Measurements from ENCODE around the gene BCR. TPM values are rescaled to one million over a fixed set of nuclear protein-coding genes. Genes with fewer than 3 reads are reported as not detected.

Gene BCR
- total RNA-seq, 1 experiment from 2014 or later: 27.0 TPM

DNA sequence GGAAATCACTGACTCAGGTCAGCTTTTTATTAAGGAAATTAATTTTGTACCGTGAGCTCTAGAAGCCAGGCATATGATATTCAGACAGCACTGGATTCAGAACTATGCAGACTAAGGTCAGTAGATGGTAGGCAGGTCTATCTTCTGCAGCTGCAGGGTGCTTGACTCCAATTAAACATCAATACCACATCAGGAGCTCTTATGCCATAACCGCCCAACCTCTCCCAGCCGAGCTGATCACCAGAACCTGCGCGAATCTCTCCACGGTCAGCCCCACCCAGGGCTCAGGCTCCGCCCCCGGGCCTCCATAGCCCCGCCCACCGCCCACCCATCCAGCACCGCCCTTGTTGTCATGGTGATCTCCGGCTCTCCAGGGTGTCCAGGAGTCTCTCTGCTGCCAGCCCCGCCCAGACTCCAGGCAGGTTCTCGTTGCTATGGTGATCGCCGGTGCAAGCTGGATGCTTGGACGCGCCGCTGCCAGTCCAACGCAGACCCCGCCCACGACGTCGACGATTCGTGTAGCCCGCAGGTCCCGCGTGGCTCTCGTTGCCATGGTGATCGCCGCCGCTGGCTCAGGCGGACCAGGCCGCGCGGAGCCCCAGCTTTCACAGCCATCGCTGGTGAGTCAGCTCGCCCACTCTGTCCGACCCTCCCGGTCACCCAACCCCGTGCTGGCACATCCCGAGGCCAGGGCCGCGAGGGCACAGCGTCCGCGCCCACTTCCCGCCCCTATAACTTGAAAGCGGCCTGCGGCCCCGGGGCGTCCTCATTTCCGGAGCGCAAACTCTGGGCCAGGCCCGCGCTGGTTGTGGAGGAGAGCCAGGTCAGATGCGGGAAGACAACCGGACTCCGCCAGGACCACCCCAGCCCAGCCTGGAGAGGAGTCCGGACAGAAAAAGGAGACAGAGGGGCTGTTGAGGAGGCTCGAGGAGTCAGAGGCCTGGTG is 35.1 kb upstream of the BCR start, which contains the start of gene RAB36:
RAB36 (plus strand) TSS at position 546 of the 946 bp plus-strand sequence. CDS start 1,140 bp downstream, outside the sequence.
- Histone ChIP-seq H3K36me3 (no peaks in the 10 kb centered on the region), H3K4me1 (replicated peaks) (peaks cover 24% of the 10 kb centered on the region), H3K9me3 (replicated peaks) (no peaks in the 10 kb centered on the region), H3K27ac (peak within 1 kb of the TSS; percentile 5; the same call in 1 of the 2 replicates), H3K27me3 (replicated peaks) (no peaks in the 10 kb centered on the region), H3K4me3 (peak within 1 kb of the TSS; percentile 33)
- DNase-seq (ENCODE audit: low read depth in 1 of 2, low spot score in 2 of 2): peak; percentile 78 to 98

GRCh38 chr22:23145878-23146470 is 34.3 kb upstream of the BCR start:
- H3K27me3 ChIP-seq (replicated peaks): no peaks in the 10 kb centered on the region
- H3K36me3 ChIP-seq: no peaks in the 10 kb centered on the region
- H3K27ac ChIP-seq: peak overlapping the region; percentile 5; the same call in 1 of the 2 replicates
- no peak for DNase-seq (ENCODE audit: low read depth in 1 of 2, low spot score in 2 of 2)
- peak overlapping the region; percentile 33 for H3K4me3 ChIP-seq
- peaks cover 24% of the 10 kb centered on the region for H3K4me1 ChIP-seq (replicated peaks)
- no peaks in the 10 kb centered on the region for H3K9me3 ChIP-seq (replicated peaks)

DNA sequence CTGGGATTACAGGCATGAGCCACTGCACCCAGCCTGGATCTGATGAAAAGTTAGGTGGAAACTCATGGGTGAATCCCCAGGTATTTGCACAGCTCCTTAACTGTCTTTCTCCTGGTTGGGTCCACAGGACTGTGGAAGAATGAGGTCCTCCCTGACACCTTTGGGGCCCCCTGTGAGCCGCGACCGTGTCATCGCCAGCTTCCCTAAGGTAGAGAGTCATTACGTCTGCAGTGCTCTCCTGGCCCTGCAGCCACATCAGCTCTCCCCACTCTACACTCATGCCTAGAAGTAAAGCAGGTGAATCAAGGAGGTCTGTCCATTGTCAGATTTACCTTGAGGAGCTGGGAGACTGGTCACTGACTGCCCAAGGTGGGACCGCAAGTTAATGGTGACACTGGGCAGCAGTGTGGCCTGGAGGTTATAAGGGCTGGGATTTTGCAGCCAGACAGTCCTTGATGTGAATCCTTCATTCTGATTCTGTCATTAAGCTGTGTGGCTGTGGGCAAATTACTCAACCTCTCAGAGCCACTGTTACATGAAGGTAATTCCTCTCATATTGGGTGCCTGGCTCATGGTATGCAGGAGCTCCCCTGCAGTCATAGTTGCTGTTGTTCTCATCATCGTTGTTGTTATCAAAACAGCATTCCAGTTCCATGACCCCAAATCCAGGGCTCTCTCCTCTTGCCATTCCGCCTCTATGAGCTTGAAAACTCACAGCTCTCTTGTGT is 33.7 kb upstream of the BCR start:
- Histone ChIP-seq H3K36me3 (no peaks in the 10 kb centered on the region), H3K4me1 (replicated peaks) (peaks cover 21% of the 10 kb centered on the region), H3K27me3 (replicated peaks) (no peaks in the 10 kb centered on the region), H3K4me3 (no peak overlapping the region), H3K27ac (no peak overlapping the region), H3K9me3 (replicated peaks) (no peaks in the 10 kb centered on the region)
- DNase-seq (ENCODE audit: low read depth in 1 of 2, low spot score in 2 of 2): no peak

- DNase-seq (ENCODE audit: low read depth in 1 of 2, low spot score in 2 of 2): no peak
- no peaks in the 10 kb centered on the region for H3K9me3 ChIP-seq (replicated peaks)
- peaks cover 21% of the 10 kb centered on the region for H3K4me1 ChIP-seq (replicated peaks)
- H3K27me3 ChIP-seq (replicated peaks): no peaks in the 10 kb centered on the region
- no peak overlapping the region for H3K27ac ChIP-seq
- H3K4me3 ChIP-seq: no peak overlapping the region
- no peaks in the 10 kb centered on the region for H3K36me3 ChIP-seq
These were observed 32.5 kb upstream of the BCR start for GRCh38 chr22:23147617-23148387.

DNA sequence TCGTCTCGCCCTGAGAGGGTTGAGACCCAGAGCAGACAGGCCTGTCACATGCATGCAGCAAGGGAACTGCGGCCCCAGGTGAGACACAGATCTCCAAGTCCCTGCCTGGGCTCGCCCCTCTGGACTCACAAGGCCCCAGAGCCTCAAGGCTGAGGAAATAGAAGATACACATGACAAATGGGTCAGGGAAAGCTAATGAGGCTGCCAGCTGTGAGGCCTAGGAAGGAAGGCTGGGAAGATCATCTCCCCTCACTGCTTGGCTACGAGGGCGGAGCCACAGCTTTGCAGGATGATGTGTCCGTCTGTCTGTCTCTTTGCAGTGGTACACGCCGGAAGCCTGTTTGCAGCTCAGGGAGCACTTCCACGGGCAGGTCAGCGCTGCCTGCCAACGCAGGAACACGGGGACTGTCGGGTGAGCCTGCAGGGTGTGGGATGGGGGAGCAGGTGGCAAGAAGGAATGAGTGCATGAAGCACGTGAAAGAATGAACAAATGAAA is 30.5 kb upstream of the BCR start:
- H3K27ac ChIP-seq: no peak overlapping the region
- no peak overlapping the region for H3K4me3 ChIP-seq
- H3K27me3 ChIP-seq (replicated peaks): no peaks in the 10 kb centered on the region
- no peaks in the 10 kb centered on the region for H3K9me3 ChIP-seq (replicated peaks)
- H3K4me1 ChIP-seq (replicated peaks): peaks cover 20% of the 10 kb centered on the region
- H3K36me3 ChIP-seq: no peaks in the 10 kb centered on the region
- DNase-seq (ENCODE audit: low read depth in 1 of 2, low spot score in 2 of 2): no peak

GRCh38 chr22:23150762-23151161 is 29.5 kb upstream of the BCR start:
- Histone ChIP-seq H3K27ac (no peak overlapping the region), H3K36me3 (no peaks in the 10 kb centered on the region), H3K4me3 (no peak overlapping the region), H3K9me3 (replicated peaks) (no peaks in the 10 kb centered on the region), H3K27me3 (replicated peaks) (no peaks in the 10 kb centered on the region), H3K4me1 (replicated peaks) (peaks cover 10% of the 10 kb centered on the region)
- no peak for DNase-seq (ENCODE audit: low read depth in 1 of 2, low spot score in 2 of 2)

DNA sequence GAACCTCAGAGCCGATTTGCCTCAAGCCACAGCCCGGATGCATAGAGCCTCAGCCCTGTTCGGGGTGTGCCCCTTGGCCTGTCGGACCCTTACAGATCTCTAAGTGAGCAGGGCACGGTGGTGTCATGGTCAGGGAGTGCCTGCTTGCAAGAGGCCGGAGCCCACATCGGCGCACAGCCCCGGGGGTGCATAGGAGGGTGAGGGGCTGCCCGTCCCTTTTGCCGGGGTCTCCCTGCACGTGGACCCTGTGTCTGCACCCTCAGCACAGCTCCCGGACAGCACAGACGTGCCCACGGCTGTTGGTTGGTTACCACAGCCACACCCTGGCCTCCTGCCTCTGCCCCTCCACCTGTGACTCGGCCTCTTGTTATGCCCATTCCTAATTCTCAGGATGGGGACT is 28.5 kb upstream of the BCR start:
- H3K9me3 ChIP-seq (replicated peaks): no peaks in the 10 kb centered on the region
- no peak overlapping the region for H3K4me3 ChIP-seq
- no peak for DNase-seq (ENCODE audit: low read depth in 1 of 2, low spot score in 2 of 2)
- peaks cover 8% of the 10 kb centered on the region for H3K4me1 ChIP-seq (replicated peaks)
- H3K27ac ChIP-seq: no peak overlapping the region
- H3K27me3 ChIP-seq (replicated peaks): no peaks in the 10 kb centered on the region
- H3K36me3 ChIP-seq: no peaks in the 10 kb centered on the region

GRCh38 chr22:23152238-23153114 is 27.8 kb upstream of the BCR start:
- Histone ChIP-seq H3K27me3 (replicated peaks) (no peaks in the 10 kb centered on the region), H3K27ac (no peak overlapping the region), H3K4me3 (no peak overlapping the region), H3K9me3 (replicated peaks) (no peaks in the 10 kb centered on the region), H3K36me3 (no peaks in the 10 kb centered on the region), H3K4me1 (replicated peaks) (peaks cover 8% of the 10 kb centered on the region)
- no peak for DNase-seq (ENCODE audit: low read depth in 1 of 2, low spot score in 2 of 2)

- no peak overlapping the region for H3K4me3 ChIP-seq
- no peak overlapping the region for H3K27ac ChIP-seq
- no peaks in the 10 kb centered on the region for H3K36me3 ChIP-seq
- H3K27me3 ChIP-seq (replicated peaks): no peaks in the 10 kb centered on the region
- peaks cover 8% of the 10 kb centered on the region for H3K4me1 ChIP-seq (replicated peaks)
- no peak for DNase-seq (ENCODE audit: low read depth in 1 of 2, low spot score in 2 of 2)
- H3K9me3 ChIP-seq (replicated peaks): no peaks in the 10 kb centered on the region
These were observed 26.3 kb upstream of the BCR start for GRCh38 chr22:23153994-23154393.

DNA sequence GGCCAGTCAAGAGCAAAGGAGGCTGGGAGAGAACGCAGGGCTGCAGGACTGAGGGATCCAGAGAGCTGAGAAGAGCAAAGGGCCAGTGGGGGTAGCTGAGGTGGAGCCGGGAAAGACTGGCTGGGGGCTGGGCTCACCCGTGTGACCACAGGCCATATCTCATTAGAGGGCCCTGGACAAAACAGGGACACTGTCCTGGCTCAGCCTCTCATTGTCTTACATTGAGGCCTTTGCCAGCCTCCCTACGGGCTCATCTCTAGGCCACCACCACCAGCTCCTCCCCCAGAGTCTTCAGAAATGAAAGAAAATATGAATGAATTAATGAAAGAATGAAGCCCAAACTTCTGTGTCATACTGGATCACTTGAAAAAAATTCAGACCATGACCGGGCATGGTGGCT is 25.8 kb upstream of the BCR start:
- Histone ChIP-seq H3K4me1 (replicated peaks) (peaks cover 8% of the 10 kb centered on the region), H3K4me3 (no peak overlapping the region), H3K9me3 (replicated peaks) (no peaks in the 10 kb centered on the region), H3K36me3 (no peaks in the 10 kb centered on the region), H3K27ac (no peak overlapping the region), H3K27me3 (replicated peaks) (no peaks in the 10 kb centered on the region)
- no peak for DNase-seq (ENCODE audit: low read depth in 1 of 2, low spot score in 2 of 2)

- no peak overlapping the region for H3K27ac ChIP-seq
- H3K4me3 ChIP-seq: no peak overlapping the region
- peaks cover 8% of the 10 kb centered on the region for H3K4me1 ChIP-seq (replicated peaks)
- H3K9me3 ChIP-seq (replicated peaks): no peaks in the 10 kb centered on the region
- H3K36me3 ChIP-seq: no peaks in the 10 kb centered on the region
- no peak for DNase-seq (ENCODE audit: low read depth in 1 of 2, low spot score in 2 of 2)
- no peaks in the 10 kb centered on the region for H3K27me3 ChIP-seq (replicated peaks)
These were observed 25.2 kb upstream of the BCR start for GRCh38 chr22:23155143-23155542.

GRCh38 chr22:23155831-23156230 is 24.5 kb upstream of the BCR start:
- no peaks in the 10 kb centered on the region for H3K9me3 ChIP-seq (replicated peaks)
- no peak for DNase-seq (ENCODE audit: low read depth in 1 of 2, low spot score in 2 of 2)
- H3K27me3 ChIP-seq (replicated peaks): no peaks in the 10 kb centered on the region
- H3K36me3 ChIP-seq: no peaks in the 10 kb centered on the region
- no peak overlapping the region for H3K4me3 ChIP-seq
- H3K4me1 ChIP-seq (replicated peaks): peaks cover 8% of the 10 kb centered on the region
- no peak overlapping the region for H3K27ac ChIP-seq

Data from SJSA1 (cell line).